Natural killer cell (primary cell): Measurements from ENCODE around the gene SCYGR4. TPM values are rescaled to one million over a fixed set of nuclear protein-coding genes. Genes with fewer than 3 reads are reported as not detected.

Experiments used
- ATAC-seq, 3 donors: fragments of 150-1000 bp in 2 of 3; fragments of 200-7000 bp in 1 of 3; cut with Tn5 transposase; 1 replicate in 1 of 3; 2 replicates in 2 of 3; pipeline ENCODE4 v1.10.0; 2021; ENCODE audit warnings: mild to moderate bottlenecking in 2 of 3, moderate library complexity in 2 of 3
- DNase-seq, 2 donors: peaks; one replicate each; pipeline versions ENCODE4 v3.0.0 to v3.0.0-alpha.2; 2013 to 2021; ENCODE audit warnings: mixed read lengths in 1 of 2
- H3K27ac ChIP-seq: one replicate; pipeline ENCODE4 v1.5.1; 2013; ENCODE audit warnings: mild to moderate bottlenecking, low read length
- H3K27me3 ChIP-seq: one replicate; pipeline ENCODE4 v1.6.1; 2013; ENCODE audit warnings: low read length; ENCODE audit not compliant: control insufficient read depth, insufficient read depth
- H3K36me3 ChIP-seq: one replicate; pipeline ENCODE4 v1.6.1; 2013; ENCODE audit warnings: low read length; ENCODE audit not compliant: control insufficient read depth, insufficient read depth
- H3K4me1 ChIP-seq: one replicate; pipeline ENCODE4 v1.6.1; 2013; ENCODE audit warnings: low read length; ENCODE audit not compliant: control insufficient read depth, insufficient read depth
- H3K4me3 ChIP-seq: one replicate; pipeline ENCODE4 v1.5.1; 2013; ENCODE audit warnings: low read length
- H3K9me3 ChIP-seq: one replicate; pipeline ENCODE4 v1.6.1; 2013; ENCODE audit warnings: low read length; ENCODE audit not compliant: control insufficient read depth, insufficient read depth
- H3K27ac Mint-ChIP-seq, 2 donors: one replicate each; pipeline ENCODE4 v1.8.0; 2022; ENCODE audit warnings: mild to moderate bottlenecking in 2 of 2, mixed read lengths in 2 of 2, moderate library complexity in 1 of 2
- H3K27me3 Mint-ChIP-seq, 2 donors: one replicate each; pipeline ENCODE4 v1.8.0; 2022; ENCODE audit warnings: low read depth in 2 of 2, mixed read lengths in 2 of 2
- H3K36me3 Mint-ChIP-seq: one replicate; pipeline ENCODE4 v1.8.0; 2022; ENCODE audit warnings: mixed read lengths
- H3K4me1 Mint-ChIP-seq, 2 donors: one replicate each; pipeline ENCODE4 v1.8.0; 2022; ENCODE audit warnings: mixed read lengths in 2 of 2
- H3K4me3 Mint-ChIP-seq: one replicate; pipeline ENCODE4 v1.8.0; 2022; ENCODE audit warnings: mild to moderate bottlenecking, moderate library complexity, mixed read lengths
- H3K9me3 Mint-ChIP-seq, 2 donors: one replicate each; pipeline ENCODE4 v1.8.0; 2022; ENCODE audit warnings: mixed read lengths in 2 of 2
- WGBS: methylation state at CpG from one replicate; pipeline ENCODE4 v1.1.7; 2013; ENCODE audit warnings: missing lambda C conversion rate; ENCODE audit not compliant: insufficient coverage; 5-methylcytosine and 5-hydroxymethylcytosine counted together
- intact Hi-C: fragments of 100-400 bp; cut with micrococcal nuclease; formaldehyde crosslinking; loops from one replicate; pipeline ENCODE4 v1.14.2; 2022
- total RNA-seq, 4 donors: library from RNA; stranded (reverse); fragments of 120-200 nt in 1 of 4; gene quantifications; one replicate each; pipeline versions ENCODE4 v1.2.3 to v1.2.4, GENCODE V29; 2013 to 2022
- TF ChIP-seq, protein P1 (sequence below): fragments of 200-600 bp; IDR thresholded peaks from one replicate; pipeline ENCODE4 v1.8.0; 2022; ENCODE audit warnings: antibody characterized with exemption

The SCYGR4 gene
- total RNA-seq, 3 donors from 2014 or later (not counting 1 experiment from before 2014, with no cell fraction given), result not detected

DNA sequence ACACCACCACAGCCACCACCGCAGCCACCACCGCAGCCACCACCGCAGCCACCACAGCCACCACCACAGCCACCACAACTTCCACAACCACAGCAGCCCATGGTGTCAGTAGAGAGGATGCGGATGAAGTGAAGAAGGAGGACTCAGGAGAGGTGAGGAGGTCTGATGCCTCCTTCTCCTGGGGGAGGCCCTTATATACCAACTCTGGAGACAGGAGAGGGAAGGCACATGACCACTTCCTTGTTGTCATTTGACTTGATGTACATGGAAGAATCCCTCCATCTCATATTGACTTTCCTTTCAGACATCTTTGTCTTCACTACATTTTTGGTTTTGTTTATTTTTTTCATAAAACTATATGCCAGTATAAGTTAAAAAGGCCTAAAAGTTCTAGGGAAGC, 2.6 kb upstream of the SCYGR4 start, which contains the start of gene SCYGR3:
Gene SCYGR3 (minus strand): TSS at position 101 of the 400 bp plus-strand sequence. CDS start 0 bp downstream, at position 101.
- H3K9me3 Mint-ChIP-seq, result no peaks in the 10 kb centered on the region
- no peak within 1 kb of the TSS for H3K27ac Mint-ChIP-seq
- ATAC-seq (no peak), DNase-seq (no peak)
- Histone ChIP-seq H3K4me1 (no peaks in the 10 kb centered on the region), H3K27me3 (peaks cover 3% of the 10 kb centered on the region), H3K9me3 (no peaks in the 10 kb centered on the region), H3K4me3 (no peak within 1 kb of the TSS), H3K36me3 (no peaks in the 10 kb centered on the region), H3K27ac (no peak within 1 kb of the TSS)
- H3K4me1 Mint-ChIP-seq, result no peaks in the 10 kb centered on the region
- no peak within 1 kb of the TSS for H3K4me3 Mint-ChIP-seq
- WGBS, result 40% methylated on average over 1 of the region's 4 CpGs
- TF ChIP-seq, protein P1, sequence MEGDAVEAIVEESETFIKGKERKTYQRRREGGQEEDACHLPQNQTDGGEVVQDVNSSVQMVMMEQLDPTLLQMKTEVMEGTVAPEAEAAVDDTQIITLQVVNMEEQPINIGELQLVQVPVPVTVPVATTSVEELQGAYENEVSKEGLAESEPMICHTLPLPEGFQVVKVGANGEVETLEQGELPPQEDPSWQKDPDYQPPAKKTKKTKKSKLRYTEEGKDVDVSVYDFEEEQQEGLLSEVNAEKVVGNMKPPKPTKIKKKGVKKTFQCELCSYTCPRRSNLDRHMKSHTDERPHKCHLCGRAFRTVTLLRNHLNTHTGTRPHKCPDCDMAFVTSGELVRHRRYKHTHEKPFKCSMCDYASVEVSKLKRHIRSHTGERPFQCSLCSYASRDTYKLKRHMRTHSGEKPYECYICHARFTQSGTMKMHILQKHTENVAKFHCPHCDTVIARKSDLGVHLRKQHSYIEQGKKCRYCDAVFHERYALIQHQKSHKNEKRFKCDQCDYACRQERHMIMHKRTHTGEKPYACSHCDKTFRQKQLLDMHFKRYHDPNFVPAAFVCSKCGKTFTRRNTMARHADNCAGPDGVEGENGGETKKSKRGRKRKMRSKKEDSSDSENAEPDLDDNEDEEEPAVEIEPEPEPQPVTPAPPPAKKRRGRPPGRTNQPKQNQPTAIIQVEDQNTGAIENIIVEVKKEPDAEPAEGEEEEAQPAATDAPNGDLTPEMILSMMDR, result no peak
- H3K36me3 Mint-ChIP-seq, result no peaks in the 10 kb centered on the region
- intact Hi-C loops, result no loop called here
- peaks cover 6 to 25% of the 10 kb centered on the region in 2 donors for H3K27me3 Mint-ChIP-seq

GRCh38 chr2:227615181-227615580, 2.1 kb upstream of the SCYGR4 start:
- Mint-ChIP-seq H3K36me3 (no peaks in the 10 kb centered on the region), H3K27me3 (peaks cover 6 to 23% of the 10 kb centered on the region in 2 donors), H3K9me3 (no peaks in the 10 kb centered on the region), H3K4me1 (no peaks in the 10 kb centered on the region), H3K27ac (no peak overlapping the region), H3K4me3 (no peak overlapping the region)
- Histone ChIP-seq H3K36me3 (no peaks in the 10 kb centered on the region), H3K4me3 (no peak overlapping the region), H3K4me1 (no peaks in the 10 kb centered on the region), H3K9me3 (no peaks in the 10 kb centered on the region), H3K27ac (no peak overlapping the region), H3K27me3 (peaks cover 3% of the 10 kb centered on the region)
- no peak for DNase-seq
- 90% methylated on average over 4 of the region's 4 CpGs for WGBS
- intact Hi-C loops, result no loop called here
- no peak for ATAC-seq
- TF ChIP-seq, protein P1, result no peak

DNA sequence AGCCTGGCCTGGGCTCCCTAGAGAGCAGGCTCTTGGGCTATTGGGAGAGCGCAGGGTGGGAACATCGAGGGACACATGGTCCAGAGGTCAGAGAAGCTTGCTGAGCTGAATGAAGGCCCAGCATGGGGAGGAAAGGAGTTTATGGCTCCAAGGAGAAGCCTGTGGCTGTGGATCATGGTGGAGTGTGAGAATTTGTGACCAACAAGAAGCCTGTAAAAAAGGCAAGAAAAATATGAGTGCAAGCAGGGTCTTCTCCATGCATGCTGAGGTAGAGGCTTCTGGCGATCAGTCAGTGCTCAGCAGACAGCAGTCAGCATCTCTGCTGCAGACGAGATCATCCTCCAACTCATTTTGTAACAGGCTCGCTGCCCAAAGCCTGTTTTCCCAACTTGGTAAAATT, 1.4 kb upstream of the SCYGR4 start:
- Histone ChIP-seq H3K4me1 (no peaks in the 10 kb centered on the region), H3K36me3 (no peaks in the 10 kb centered on the region), H3K4me3 (no peak overlapping the region), H3K27me3 (no peaks in the 10 kb centered on the region), H3K9me3 (no peaks in the 10 kb centered on the region), H3K27ac (no peak overlapping the region)
- WGBS, result 89% methylated on average over 5 of the region's 5 CpGs
- no peak for DNase-seq
- peaks cover 6 to 20% of the 10 kb centered on the region in 2 donors for H3K27me3 Mint-ChIP-seq
- intact Hi-C loops, result no loop called here
- ATAC-seq, result no peak
- H3K36me3 Mint-ChIP-seq, result no peaks in the 10 kb centered on the region
- TF ChIP-seq, protein P1, result no peak
- H3K4me3 Mint-ChIP-seq, result no peak overlapping the region
- no peaks in the 10 kb centered on the region for H3K9me3 Mint-ChIP-seq
- H3K27ac Mint-ChIP-seq, result no peak overlapping the region
- no peaks in the 10 kb centered on the region for H3K4me1 Mint-ChIP-seq

DNA sequence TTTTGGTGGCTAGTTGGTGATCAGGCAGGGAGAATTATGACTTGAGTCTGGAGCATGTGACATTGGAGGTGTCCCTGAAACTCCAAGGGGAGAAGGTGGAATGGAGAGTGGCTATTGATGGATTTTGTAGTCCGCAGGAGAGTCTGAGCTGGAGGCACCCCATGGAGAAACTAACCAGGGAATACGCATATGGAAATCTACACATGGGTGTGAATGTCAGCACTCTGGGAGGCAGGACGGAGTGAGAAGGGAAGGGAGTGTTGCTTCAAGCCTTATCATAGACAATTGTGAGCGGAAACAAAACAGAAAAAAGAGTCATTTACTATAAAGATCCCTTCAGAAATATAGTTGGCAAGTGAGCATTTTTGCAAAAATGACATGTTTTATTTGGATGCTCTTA, 667 bp upstream of the SCYGR4 start:
- no peak overlapping the region for H3K27ac Mint-ChIP-seq
- TF ChIP-seq, protein P1, result no peak
- H3K4me3 ChIP-seq, result no peak overlapping the region

More for the DNA sequence above, 667 bp upstream of the SCYGR4 start:
- Mint-ChIP-seq H3K27me3 (peaks cover 6 to 20% of the 10 kb centered on the region in 2 donors), H3K9me3 (no peaks in the 10 kb centered on the region), H3K4me1 (no peaks in the 10 kb centered on the region), H3K4me3 (no peak overlapping the region), H3K36me3 (no peaks in the 10 kb centered on the region)
- no peak for DNase-seq
- intact Hi-C loops, result no loop called here
- Histone ChIP-seq H3K36me3 (no peaks in the 10 kb centered on the region), H3K27ac (no peak overlapping the region), H3K27me3 (no peaks in the 10 kb centered on the region), H3K4me1 (no peaks in the 10 kb centered on the region), H3K9me3 (no peaks in the 10 kb centered on the region)
- no peak for ATAC-seq
- WGBS, result 91% methylated on average over 4 of the region's 4 CpGs
